ENCODE measurements around the gene ETNK1.
"Not testable (repeated sequence)": the region's sequence is repeated elsewhere in the genome, so short reads cannot be mapped to it uniquely, and the experiment has no call there.

Gene ETNK1

GRCh38 chr12:22689876-22690275 is 64.9 kb downstream of the ETNK1 start:
- H3K4me3 ChIP-seq (ENCODE audit: low read depth in 1 of 2, low read length in 2 of 2) = no peak overlapping the region
- H3K27me3 ChIP-seq (ENCODE audit: low read depth, low read length) = no peaks in the 10 kb centered on the region
- peaks cover 0 to 6% of the 10 kb centered on the region in 2 donors for H3K4me1 ChIP-seq (ENCODE audit: control insufficient read depth in 1 of 2, insufficient read depth in 2 of 2, low read length in 2 of 2)
- H3K27ac ChIP-seq (ENCODE audit: low read length) = no peak overlapping the region
- H3K9me3 ChIP-seq (ENCODE audit: control insufficient read depth in 1 of 2, low read length in 2 of 2) = no peaks in the 10 kb centered on the region
- no peaks in the 10 kb centered on the region for H3K36me3 ChIP-seq (ENCODE audit: control insufficient read depth in 1 of 2, insufficient read depth in 2 of 2, low read length in 2 of 2)

GRCh38 chr12:22691319-22691718 is 66.3 kb downstream of the ETNK1 start:
- H3K36me3 ChIP-seq (ENCODE audit: control insufficient read depth in 1 of 2, insufficient read depth in 2 of 2, low read length in 2 of 2) = no peaks in the 10 kb centered on the region
- no peak overlapping the region for H3K4me3 ChIP-seq (ENCODE audit: low read depth in 1 of 2, low read length in 2 of 2)
- peaks cover 0 to 6% of the 10 kb centered on the region in 2 donors for H3K4me1 ChIP-seq (ENCODE audit: control insufficient read depth in 1 of 2, insufficient read depth in 2 of 2, low read length in 2 of 2)
- no peak overlapping the region for H3K27ac ChIP-seq (ENCODE audit: low read length)
- no peaks in the 10 kb centered on the region for H3K9me3 ChIP-seq (ENCODE audit: control insufficient read depth in 1 of 2, low read length in 2 of 2)
- no peaks in the 10 kb centered on the region for H3K27me3 ChIP-seq (ENCODE audit: low read depth, low read length)

GRCh38 chr12:22692467-22692866 is 67.5 kb downstream of the ETNK1 start:
- H3K27me3 ChIP-seq (ENCODE audit: low read depth, low read length); H3K4me3 ChIP-seq (ENCODE audit: low read depth in 1 of 2, low read length in 2 of 2); H3K36me3 ChIP-seq (ENCODE audit: control insufficient read depth in 1 of 2, insufficient read depth in 2 of 2, low read length in 2 of 2); H3K27ac ChIP-seq (ENCODE audit: low read length); H3K9me3 ChIP-seq (ENCODE audit: control insufficient read depth in 1 of 2, low read length in 2 of 2); H3K4me1 ChIP-seq (ENCODE audit: control insufficient read depth in 1 of 2, insufficient read depth in 2 of 2, low read length in 2 of 2): not testable (repeated sequence)

GRCh38 chr12:22692964-22693555 is 68.1 kb downstream of the ETNK1 start:
- H3K27ac ChIP-seq (ENCODE audit: low read length) = no peak overlapping the region
- H3K4me1 ChIP-seq (ENCODE audit: control insufficient read depth in 1 of 2, insufficient read depth in 2 of 2, low read length in 2 of 2) = no peaks in the 10 kb centered on the region
- no peaks in the 10 kb centered on the region for H3K36me3 ChIP-seq (ENCODE audit: control insufficient read depth in 1 of 2, insufficient read depth in 2 of 2, low read length in 2 of 2)
- H3K27me3 ChIP-seq (ENCODE audit: low read depth, low read length) = no peaks in the 10 kb centered on the region
- H3K4me3 ChIP-seq (ENCODE audit: low read depth in 1 of 2, low read length in 2 of 2) = no peak overlapping the region
- H3K9me3 ChIP-seq (ENCODE audit: control insufficient read depth in 1 of 2, low read length in 2 of 2) = no peaks in the 10 kb centered on the region

GRCh38 chr12:22698576-22698975 is 73.6 kb downstream of the ETNK1 start:
- H3K27me3 ChIP-seq (ENCODE audit: low read depth, low read length) = no peaks in the 10 kb centered on the region
- no peak overlapping the region for H3K27ac ChIP-seq (ENCODE audit: low read length)
- H3K4me1 ChIP-seq (ENCODE audit: control insufficient read depth in 1 of 2, insufficient read depth in 2 of 2, low read length in 2 of 2) = no peaks in the 10 kb centered on the region
- no peaks in the 10 kb centered on the region for H3K9me3 ChIP-seq (ENCODE audit: control insufficient read depth in 1 of 2, low read length in 2 of 2)
- no peak overlapping the region for H3K4me3 ChIP-seq (ENCODE audit: low read depth in 1 of 2, low read length in 2 of 2)
- H3K36me3 ChIP-seq (ENCODE audit: control insufficient read depth in 1 of 2, insufficient read depth in 2 of 2, low read length in 2 of 2) = no peaks in the 10 kb centered on the region

GRCh38 chr12:22699705-22700104 is 74.7 kb downstream of the ETNK1 start:
- H3K4me3 ChIP-seq (ENCODE audit: low read depth in 1 of 2, low read length in 2 of 2); H3K27ac ChIP-seq (ENCODE audit: low read length); H3K9me3 ChIP-seq (ENCODE audit: control insufficient read depth in 1 of 2, low read length in 2 of 2); H3K36me3 ChIP-seq (ENCODE audit: control insufficient read depth in 1 of 2, insufficient read depth in 2 of 2, low read length in 2 of 2); H3K27me3 ChIP-seq (ENCODE audit: low read depth, low read length); H3K4me1 ChIP-seq (ENCODE audit: control insufficient read depth in 1 of 2, insufficient read depth in 2 of 2, low read length in 2 of 2): not testable (repeated sequence)

GRCh38 chr12:22700106-22700505 is 75.1 kb downstream of the ETNK1 start:
- Histone ChIP-seq H3K4me1 (ENCODE audit: control insufficient read depth in 1 of 2, insufficient read depth in 2 of 2, low read length in 2 of 2) (no peaks in the 10 kb centered on the region), H3K4me3 (ENCODE audit: low read depth in 1 of 2, low read length in 2 of 2) (no peak overlapping the region), H3K27ac (ENCODE audit: low read length) (no peak overlapping the region), H3K9me3 (ENCODE audit: control insufficient read depth in 1 of 2, low read length in 2 of 2) (no peaks in the 10 kb centered on the region), H3K27me3 (ENCODE audit: low read depth, low read length) (no peaks in the 10 kb centered on the region), H3K36me3 (ENCODE audit: control insufficient read depth in 1 of 2, insufficient read depth in 2 of 2, low read length in 2 of 2) (no peaks in the 10 kb centered on the region)

- H3K4me3 ChIP-seq (ENCODE audit: low read depth in 1 of 2, low read length in 2 of 2); H3K9me3 ChIP-seq (ENCODE audit: control insufficient read depth in 1 of 2, low read length in 2 of 2); H3K36me3 ChIP-seq (ENCODE audit: control insufficient read depth in 1 of 2, insufficient read depth in 2 of 2, low read length in 2 of 2); H3K4me1 ChIP-seq (ENCODE audit: control insufficient read depth in 1 of 2, insufficient read depth in 2 of 2, low read length in 2 of 2); H3K27me3 ChIP-seq (ENCODE audit: low read depth, low read length); H3K27ac ChIP-seq (ENCODE audit: low read length): not testable (repeated sequence)
Measured at GRCh38 chr12:22701216-22701809, 76.3 kb downstream of the ETNK1 start.

- no peaks in the 10 kb centered on the region for H3K27me3 ChIP-seq (ENCODE audit: low read depth, low read length)
- H3K27ac ChIP-seq (ENCODE audit: low read length) = no peak overlapping the region
- H3K4me1 ChIP-seq (ENCODE audit: control insufficient read depth in 1 of 2, insufficient read depth in 2 of 2, low read length in 2 of 2) = no peaks in the 10 kb centered on the region
- no peak overlapping the region for H3K4me3 ChIP-seq (ENCODE audit: low read depth in 1 of 2, low read length in 2 of 2)
- no peaks in the 10 kb centered on the region for H3K9me3 ChIP-seq (ENCODE audit: control insufficient read depth in 1 of 2, low read length in 2 of 2)
- H3K36me3 ChIP-seq (ENCODE audit: control insufficient read depth in 1 of 2, insufficient read depth in 2 of 2, low read length in 2 of 2) = no peaks in the 10 kb centered on the region
Measured at GRCh38 chr12:22702690-22703089, 77.7 kb downstream of the ETNK1 start.

GRCh38 chr12:22709292-22709691 is 84.3 kb downstream of the ETNK1 start:
- H3K4me3 ChIP-seq (ENCODE audit: low read depth in 1 of 2, low read length in 2 of 2) = no peak overlapping the region
- H3K4me1 ChIP-seq (ENCODE audit: control insufficient read depth in 1 of 2, insufficient read depth in 2 of 2, low read length in 2 of 2) = no peaks in the 10 kb centered on the region
- no peaks in the 10 kb centered on the region for H3K36me3 ChIP-seq (ENCODE audit: control insufficient read depth in 1 of 2, insufficient read depth in 2 of 2, low read length in 2 of 2)
- H3K27me3 ChIP-seq (ENCODE audit: low read depth, low read length) = no peaks in the 10 kb centered on the region
- no peak overlapping the region for H3K27ac ChIP-seq (ENCODE audit: low read length)
- no peaks in the 10 kb centered on the region for H3K9me3 ChIP-seq (ENCODE audit: control insufficient read depth in 1 of 2, low read length in 2 of 2)

- H3K27ac ChIP-seq (ENCODE audit: low read length) = no peak overlapping the region
- no peaks in the 10 kb centered on the region for H3K27me3 ChIP-seq (ENCODE audit: low read depth, low read length)
- no peaks in the 10 kb centered on the region for H3K4me1 ChIP-seq (ENCODE audit: control insufficient read depth in 1 of 2, insufficient read depth in 2 of 2, low read length in 2 of 2)
- no peaks in the 10 kb centered on the region for H3K36me3 ChIP-seq (ENCODE audit: control insufficient read depth in 1 of 2, insufficient read depth in 2 of 2, low read length in 2 of 2)
- no peaks in the 10 kb centered on the region for H3K9me3 ChIP-seq (ENCODE audit: control insufficient read depth in 1 of 2, low read length in 2 of 2)
- no peak overlapping the region for H3K4me3 ChIP-seq (ENCODE audit: low read depth in 1 of 2, low read length in 2 of 2)
Measured at GRCh38 chr12:22712083-22712482, 87.1 kb downstream of the ETNK1 start.

- no peak overlapping the region for H3K4me3 ChIP-seq (ENCODE audit: low read depth in 1 of 2, low read length in 2 of 2)
- H3K4me1 ChIP-seq (ENCODE audit: control insufficient read depth in 1 of 2, insufficient read depth in 2 of 2, low read length in 2 of 2) = no peaks in the 10 kb centered on the region
- no peaks in the 10 kb centered on the region for H3K27me3 ChIP-seq (ENCODE audit: low read depth, low read length)
- H3K9me3 ChIP-seq (ENCODE audit: control insufficient read depth in 1 of 2, low read length in 2 of 2) = no peaks in the 10 kb centered on the region
- no peaks in the 10 kb centered on the region for H3K36me3 ChIP-seq (ENCODE audit: control insufficient read depth in 1 of 2, insufficient read depth in 2 of 2, low read length in 2 of 2)
- H3K27ac ChIP-seq (ENCODE audit: low read length) = no peak overlapping the region
Measured at GRCh38 chr12:22715254-22715653, 90.3 kb downstream of the ETNK1 start.

Data from muscle layer of duodenum (tissue), 2 donors.